Left cardiac atrium (tissue), 4 donors: ENCODE measurements around the gene PAH. TPM values are rescaled to one million over a fixed set of nuclear protein-coding genes. Genes with fewer than 3 reads are reported as not detected.

ENCODE experiments used
- ATAC-seq, 2 donors: fragments of 200-7000 bp; cut with Tn5 transposase; one replicate each; pipeline ENCODE4 v1.9.1; 2020; ENCODE audit warnings: mild to moderate bottlenecking in 2 of 2, moderate library complexity in 2 of 2
- DNase-seq: peaks from one replicate; pipeline ENCODE4 v3.0.0-alpha.2; 2020
- intact Hi-C, 2 donors: fragments of 100-400 bp; cut with DNase I; formaldehyde crosslinking; loops; one replicate each; pipeline versions ENCODE4 v1.14.1 to v1.15.1; 2022 to 2023
- total RNA-seq, 2 donors: library from RNA; stranded (reverse); fragmentation: NEBNext Ultra II Directional; extraction: Animal tissue kit (Norgen Biotek cat#: 25700); gene quantifications; one replicate each; pipeline ENCODE4 v1.2.1, GENCODE V29; 2021
- donor health status: DM: no; HTN: yes; CAD: no.
- donor health status: DM: no; HTN: yes; CAD: no; lungs with severe emphysema.
- donor health status: DM: yes; HTN: yes; CAD: no.
- donor health status: Dilated cardiomyopathy.

Gene PAH
- total RNA-seq, 2 donors from 2014 or later = 0.32 TPM; not detected in 1

- no peak for DNase-seq
- no peak for ATAC-seq
- intact Hi-C loops = no loop called here
Observed at GRCh38 chr12:102905229-102905628, 11.8 kb downstream of the PAH start.

- DNase-seq = no peak
- no peak for ATAC-seq
- intact Hi-C loops = no loop called here
Observed at GRCh38 chr12:102903337-102904007, 13.6 kb downstream of the PAH start.

- intact Hi-C loops = no loop called here
- ATAC-seq (no peak), DNase-seq (no peak)
Observed at GRCh38 chr12:102902093-102902492, 15.0 kb downstream of the PAH start.

GRCh38 chr12:102900389-102900788 is 16.7 kb downstream of the PAH start:
- ATAC-seq (no peak), DNase-seq (no peak)
- intact Hi-C loops = no loop called here

GRCh38 chr12:102896067-102896466 is 21.0 kb downstream of the PAH start:
- ATAC-seq (no peak), DNase-seq (no peak)
- intact Hi-C loops = no loop called here

GRCh38 chr12:102891756-102892155 is 25.3 kb downstream of the PAH start:
- no peak for ATAC-seq

GRCh38 chr12:102888511-102888910 is 28.5 kb downstream of the PAH start:
- no peak for ATAC-seq
- intact Hi-C loops = loop anchor here in 1 of 2 donors (5.0 kb wide), 1 partner anchor 659 kb away; no protein-coding TSS in a partner anchor
- DNase-seq = no peak

More at GRCh38 chr12:102891756-102892155, 25.3 kb downstream of the PAH start:
- intact Hi-C loops = no loop called here
- no peak for DNase-seq

GRCh38 chr12:102885043-102885932 is 31.8 kb downstream of the PAH start:
- ATAC-seq (no peak), DNase-seq (no peak)
- intact Hi-C loops = loop anchor here in 1 of 2 donors (5.0 kb wide), 1 partner anchor 662 kb away; no protein-coding TSS in a partner anchor

GRCh38 chr12:102883204-102883799 is 33.7 kb downstream of the PAH start:
- ATAC-seq = peak in 1 of 2 donors; percentile 79
- intact Hi-C loops = loop anchor here in 1 of 2 donors (2.0 kb wide), 1 partner anchor 665 kb away; no protein-coding TSS in a partner anchor
- peak; percentile 53 for DNase-seq

GRCh38 chr12:102880783-102881182 is 36.3 kb downstream of the PAH start:
- DNase-seq = no peak

GRCh38 chr12:102879144-102879763 is 37.8 kb downstream of the PAH start:
- DNase-seq = peak; percentile 26
- intact Hi-C loops = no loop called here
- peak; percentile 44 to 71 for ATAC-seq

More at GRCh38 chr12:102880783-102881182, 36.3 kb downstream of the PAH start:
- intact Hi-C loops = no loop called here
- ATAC-seq = no peak

- no peak for DNase-seq
- intact Hi-C loops = no loop called here
Observed at GRCh38 chr12:102876883-102877282, 40.2 kb downstream of the PAH start.

GRCh38 chr12:102874819-102875218 is 42.2 kb downstream of the PAH start:
- intact Hi-C loops = no loop called here
- no peak for DNase-seq
- ATAC-seq = no peak

More at GRCh38 chr12:102876883-102877282, 40.2 kb downstream of the PAH start:
- no peak for ATAC-seq

GRCh38 chr12:102873077-102873476 is 44.0 kb downstream of the PAH start:
- intact Hi-C loops = no loop called here
- ATAC-seq (no peak), DNase-seq (no peak)

- intact Hi-C loops = no loop called here
- ATAC-seq (no peak), DNase-seq (no peak)
Observed at GRCh38 chr12:102871014-102871413, 46.0 kb downstream of the PAH start.

- no peak for ATAC-seq
- no peak for DNase-seq
- intact Hi-C loops = no loop called here
Observed at GRCh38 chr12:102869571-102869970, 47.5 kb downstream of the PAH start.

- ATAC-seq (no peak), DNase-seq (no peak)
- intact Hi-C loops = no loop called here
Observed at GRCh38 chr12:102865821-102866615, 51.0 kb downstream of the PAH start.

GRCh38 chr12:102862486-102862885 is 54.6 kb downstream of the PAH start:
- intact Hi-C loops = no loop called here
- no peak for DNase-seq
- no peak for ATAC-seq

- DNase-seq (no peak), ATAC-seq (no peak)
- intact Hi-C loops = no loop called here
Observed at GRCh38 chr12:102851246-102851645, 65.8 kb downstream of the PAH start.
